H1 (cell line): ENCODE measurements around the gene CES3. TPM values are rescaled to one million over a fixed set of nuclear protein-coding genes. Genes with fewer than 3 reads are reported as not detected.

Experiments
- BACH1 ChIP-seq: IDR thresholded peaks from 2 replicates; pipeline ENCODE4 v1.6.1; 2012; ENCODE audit warnings: low read length, improper control_type of control experiment
- CHD1 ChIP-seq: IDR thresholded peaks from 2 replicates; pipeline ENCODE4 v1.6.1; 2012; ENCODE audit warnings: low read depth, low read length, improper control_type of control experiment
- CHD2 ChIP-seq: IDR thresholded peaks from 2 replicates; pipeline ENCODE4 v1.6.1; 2012; ENCODE audit warnings: low read length, improper control_type of control experiment
- CHD7 ChIP-seq: fragments of 300-600 bp; sonication (generic); IDR thresholded peaks from 2 replicates; pipeline ENCODE4 v1.7.1; 2012; ENCODE audit warnings: low read length, moderate library complexity, mild to moderate bottlenecking, inconsistent platforms; ENCODE audit not compliant: insufficient replicate concordance
- CREB1 ChIP-seq: IDR thresholded peaks from 2 replicates; pipeline ENCODE4 v1.6.1; 2012; ENCODE audit warnings: inconsistent platforms
- E2F6 ChIP-seq: IDR thresholded peaks from 2 replicates; pipeline ENCODE4 v1.6.1; 2012; ENCODE audit warnings: inconsistent platforms
- KDM5A ChIP-seq: fragments of 200-600 bp; IDR thresholded peaks from 2 replicates; pipeline ENCODE4 v1.7.1; 2012; ENCODE audit warnings: mild to moderate bottlenecking, low read length, inconsistent platforms, mixed read lengths
- MAFK ChIP-seq: IDR thresholded peaks from 2 replicates; pipeline ENCODE4 v1.6.1; 2012; ENCODE audit warnings: low read depth, mild to moderate bottlenecking, improper control_type of control experiment, low read length
- RBBP5 ChIP-seq: IDR thresholded peaks from 2 replicates; pipeline ENCODE4 v1.7.1; 2012; ENCODE audit warnings: low read depth, mild to moderate bottlenecking, inconsistent platforms, low read length, moderate library complexity, borderline replicate concordance
- SIRT6 ChIP-seq: IDR thresholded peaks from one replicate; pipeline ENCODE4 v1.7.1; 2012; ENCODE audit warnings: low read length, inconsistent platforms
- TCF12 ChIP-seq: IDR thresholded peaks from 2 replicates; pipeline ENCODE4 v1.6.1; 2011; ENCODE audit warnings: low read depth, mild to moderate bottlenecking, low read length
- YY1 ChIP-seq: IDR thresholded peaks from 2 replicates; pipeline ENCODE4 v1.6.1; 2011; ENCODE audit warnings: low read depth, mild to moderate bottlenecking, low read length
- polyA plus RNA-seq, 7 experiments: library from polyadenylated mRNA; depleted of rRNA in 3 of 7; stranded (reverse) in 5 of 7; unstranded in 2 of 7; fragments of >200 nt in 5 of 7; fragments of 200-250 nt in 2 of 7; gene quantifications; 1 replicate in 5 of 7; 2 replicates in 1 of 7; 4 replicates in 1 of 7; pipeline versions ENCODE4 v1.2.1 to v1.2.3, GENCODE V29; 2011 to 2013; ENCODE audit warnings: missing spikeins in 2 of 7, mixed read lengths in 2 of 7
- total RNA-seq: library from RNA; stranded (reverse); fragmentation: NEBNext Ultra II Directional; extraction: Animal tissue kit (Norgen Biotek cat#: 25700); gene quantifications from 2 replicates; pipeline ENCODE4 v1.2.1, GENCODE V29; 2021

Gene CES3
- total and polyA plus RNA-seq, 2 of the 8 experiments (the other 6 are each of a cell fraction or from before 2014, with no cell fraction given) = 1.6 to 2.2 TPM

- TF ChIP-seq CHD7 = no peak
- no peak for TF ChIP-seq TCF12
- TF ChIP-seq KDM5A = no peak
- TF ChIP-seq CHD1 = no peak
- TF ChIP-seq SIRT6 = no peak
- TF ChIP-seq YY1 = no peak
- TF ChIP-seq MAFK = no peak
- no peak for TF ChIP-seq CREB1
- no peak for TF ChIP-seq CHD2
- TF ChIP-seq RBBP5 = no peak
- TF ChIP-seq E2F6 = no peak
- no peak for TF ChIP-seq BACH1
- TF ChIP-seq, all 59 proteins: peak for 0
Observed at GRCh38 chr16:66913711-66914110, 47.4 kb upstream of the CES3 start (continued).
